ENCODE measurements around the gene S100A11. TPM values are rescaled to one million over a fixed set of nuclear protein-coding genes. Genes with fewer than 3 reads are reported as not detected.

Gene S100A11
- total and polyA plus RNA-seq, 9 of the 15 experiments (the other 6 are each of a cell fraction or from before 2014, with no cell fraction given) = 131 to 808 (median 235) TPM

GRCh38 chr1:152036267-152037216, at the start of gene S100A11 (continued):
- TF ChIP-seq PATZ1 (CRISPR knock-in tag; IDR thresholded peaks at IDR 0.05; ENCODE audit: borderline replicate concordance) (no peak), GATA2 (CRISPR knock-in tag; IDR thresholded peaks at IDR 0.05) (no peak), TBP (optimal IDR thresholded peaks at IDR 0.05; ENCODE audit: low read depth, low read length) (peak; percentile 86), DPF2 (IDR thresholded peaks at IDR 0.05) (peak; percentile 23; the same call in 1 of the 2 replicates), THAP7 (CRISPR knock-in tag; IDR thresholded peaks at IDR 0.05) (no peak), ZFP1 (CRISPR knock-in tag; IDR thresholded peaks at IDR 0.05) (no peak), CTCF (IDR thresholded peaks at IDR 0.05 in 2 of 3, conservative IDR thresholded peaks at IDR 0.05 in 1 of 3; ENCODE audit: insufficient read depth in 2 of 3, low read depth in 1 of 3, low read length in 3 of 3) (no peak), MAZ (CRISPR knock-in tag; conservative IDR thresholded peaks at IDR 0.05 in 1 of 2, IDR thresholded peaks at IDR 0.05 in 1 of 2) (peak; percentile 38 to 79; a peak in 3 of 4 replicates), ZNF316 (IDR thresholded peaks at IDR 0.05) (no peak), ZBTB1 (CRISPR knock-in tag; IDR thresholded peaks at IDR 0.05; ENCODE audit: borderline replicate concordance, low read depth) (no peak), ZNF77 (CRISPR knock-in tag; IDR thresholded peaks at IDR 0.05) (no peak), FIP1L1 (IDR thresholded peaks at IDR 0.05; ENCODE audit: low read depth, low read length, poor library complexity, severe bottlenecking) (no peak), ETV5 (CRISPR knock-in tag; IDR thresholded peaks at IDR 0.05; ENCODE audit: low read depth) (no peak), AFF4 (CRISPR knock-in tag; IDR thresholded peaks at IDR 0.05) (peak; percentile 28; the same call in 1 of the 2 replicates), GABPB1 (CRISPR knock-in tag; IDR thresholded peaks at IDR 0.05) (peak; percentile 63), PTTG1 (tag; IDR thresholded peaks at IDR 0.05; ENCODE audit: low read depth) (no peak), SIN3B (IDR thresholded peaks at IDR 0.05; ENCODE audit: low read depth) (no peak), HDAC1 (IDR thresholded peaks at IDR 0.05) (peak in 1 of 2 experiments; percentile 12; a peak in 1 of 4 replicates)
